GM19467 (cell line): ENCODE results near the gene GFY.

ENCODE experiments used
- ATAC-seq: cut with Tn5 transposase; IDR thresholded peaks from one replicate; pipeline ENCODE4 v1.9.1; 2021; ENCODE audit warnings: mild to moderate bottlenecking, moderate library complexity; ENCODE audit not compliant: unreplicated experiment

Gene GFY

DNA sequence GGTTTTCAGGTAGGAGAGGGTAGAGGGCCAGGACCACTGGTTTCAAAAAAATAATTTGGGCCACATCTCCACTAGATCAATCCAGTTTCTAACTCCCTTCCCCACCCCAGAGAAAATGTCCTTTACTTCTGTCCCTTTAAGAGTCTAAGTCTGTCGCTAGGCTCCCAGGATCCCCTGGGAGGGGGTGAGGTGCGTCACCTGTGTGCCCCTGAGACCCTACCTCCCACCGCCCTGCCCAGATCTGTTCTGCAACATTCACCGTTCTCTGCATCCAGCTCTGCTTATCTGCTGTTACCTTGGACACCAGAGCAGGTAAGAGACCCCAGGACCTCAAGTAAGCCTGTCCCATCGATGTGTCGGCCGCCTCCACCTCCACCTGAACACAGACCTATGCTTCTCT lies at the start of gene GFY:
TSS of gene GFY (plus strand) at position 211 of the 400 bp plus-strand sequence. CDS start 1,043 bp downstream, outside the sequence.
- no peak for ATAC-seq

- no peak for ATAC-seq
Measured at GRCh38 chr19:49378512-49378911, 46.7 kb upstream of the GFY start.

DNA sequence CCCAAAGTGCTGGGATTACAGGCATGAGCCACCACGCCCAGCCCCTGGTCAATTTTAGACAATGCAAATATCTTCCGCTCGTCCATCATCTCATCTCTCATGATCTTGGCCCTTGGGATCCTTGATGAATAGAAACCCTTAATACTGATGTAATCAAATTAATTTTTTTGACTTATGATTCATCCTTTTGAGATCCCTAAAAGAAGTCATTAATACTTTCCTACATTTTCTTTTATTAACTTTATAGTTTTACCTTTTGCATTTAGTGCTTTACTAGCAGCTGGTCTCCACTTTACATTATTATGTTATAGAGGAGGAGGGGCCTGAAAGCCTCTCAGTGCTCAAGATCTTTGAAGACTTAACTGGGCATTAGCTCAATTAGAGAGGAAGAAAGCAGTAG lies 44.8 kb upstream of the GFY start:
- no peak for ATAC-seq

- ATAC-seq: no peak
Measured at GRCh38 chr19:49382639-49383038, 42.5 kb upstream of the GFY start.

- no peak for ATAC-seq
Measured at GRCh38 chr19:49383599-49383998, 41.6 kb upstream of the GFY start.

DNA sequence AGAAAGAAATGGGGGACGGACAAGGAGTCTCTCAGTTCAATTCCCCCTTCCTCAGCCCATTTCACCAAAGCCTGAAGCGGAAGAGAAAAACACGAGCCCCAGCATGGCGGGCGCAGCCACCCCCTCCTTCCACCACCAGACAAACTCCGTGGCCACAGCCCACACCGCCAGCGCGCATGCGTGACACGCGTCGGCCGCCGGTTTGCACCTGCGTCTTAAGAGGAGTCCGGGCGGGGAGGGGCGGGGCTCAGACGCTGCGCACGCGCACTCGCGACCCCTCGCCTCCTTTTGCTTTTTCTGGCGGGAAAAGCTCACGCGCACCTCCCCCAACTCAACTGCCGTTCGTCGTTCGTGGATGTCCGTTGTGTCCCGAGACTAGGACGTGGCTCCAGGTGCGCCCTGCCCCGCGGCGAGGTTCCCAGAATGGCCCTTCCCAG lies 37.2 kb upstream of the GFY start, which contains the start of gene KASH5:
TSS of gene KASH5 (plus strand) at position 314 of the 437 bp plus-strand sequence. CDS start 2,635 bp downstream, outside the sequence.
- no peak for ATAC-seq

GRCh38 chr19:49389406-49389805 lies 35.8 kb upstream of the GFY start:
- no peak for ATAC-seq

DNA sequence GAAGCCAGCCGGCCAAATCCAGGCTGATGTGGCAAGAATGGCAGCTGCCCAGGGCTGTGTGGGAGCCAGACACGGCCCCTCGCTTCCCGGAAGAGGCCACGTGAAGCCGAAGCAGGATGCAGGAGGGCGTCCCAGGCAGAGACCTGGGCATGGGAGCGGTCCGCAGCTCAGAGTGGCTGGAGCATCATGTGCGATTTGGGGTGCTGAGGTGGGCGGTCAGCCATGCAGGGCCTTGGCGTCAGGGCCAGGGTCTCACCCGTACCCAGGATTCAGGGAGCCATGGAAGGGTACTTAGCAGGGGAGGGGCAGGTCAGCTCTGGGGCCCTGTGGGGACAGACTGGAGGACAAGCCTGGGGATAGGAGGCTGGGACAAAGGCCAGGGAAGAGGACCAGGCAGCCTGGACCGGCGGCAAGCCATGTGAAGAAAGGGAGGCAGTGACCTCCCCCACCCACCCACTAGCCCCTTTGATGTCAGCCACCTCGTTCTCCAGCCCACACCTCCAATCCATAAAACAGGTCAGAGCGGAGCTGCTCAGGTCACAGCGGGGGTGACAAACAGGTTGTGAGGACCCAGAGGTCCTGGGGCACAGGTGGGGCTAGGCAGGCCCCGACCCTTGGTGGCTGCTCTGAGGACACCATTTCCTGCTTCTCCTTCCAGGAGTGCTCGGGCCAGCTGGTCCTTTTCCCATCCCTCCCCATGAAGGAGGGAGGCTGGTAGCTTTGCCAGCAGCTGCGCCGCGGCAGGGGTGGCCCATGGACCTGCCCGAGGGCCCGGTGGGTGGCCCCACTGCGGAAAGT lies 34.9 kb upstream of the GFY start:
- ATAC-seq: no peak

DNA sequence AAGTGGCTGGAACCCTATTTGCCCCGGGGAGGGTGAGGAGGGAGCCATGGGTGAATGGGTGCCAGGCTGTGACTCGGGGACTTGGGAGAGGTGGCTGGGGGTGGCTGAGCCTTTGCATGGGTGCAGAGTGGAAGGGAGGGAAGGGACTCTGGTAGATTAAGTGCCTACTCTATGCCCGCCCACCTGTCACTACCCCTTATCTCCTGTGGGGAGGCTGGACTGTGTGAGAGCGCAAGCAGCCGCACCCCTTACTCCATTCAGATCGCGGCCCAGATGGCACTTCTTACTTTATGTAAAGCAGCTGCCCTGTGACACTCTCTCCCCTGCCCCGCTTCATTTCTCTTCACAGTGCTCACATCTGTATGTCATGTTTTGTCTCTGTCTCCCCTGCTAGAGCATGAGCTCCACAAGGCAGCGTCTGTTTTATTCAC lies 34.2 kb upstream of the GFY start:
- ATAC-seq: no peak

GRCh38 chr19:49391581-49392399 lies 33.4 kb upstream of the GFY start:
- no peak for ATAC-seq

GRCh38 chr19:49393881-49394280 lies 31.3 kb upstream of the GFY start:
- no peak for ATAC-seq

- ATAC-seq: no peak
Measured at GRCh38 chr19:49395581-49396407, 29.4 kb upstream of the GFY start.

GRCh38 chr19:49396738-49397505 lies 28.3 kb upstream of the GFY start:
- no peak for ATAC-seq

- ATAC-seq: no peak
Measured at GRCh38 chr19:49398001-49398615, 27.1 kb upstream of the GFY start.

GRCh38 chr19:49398931-49399330 lies 26.3 kb upstream of the GFY start:
- no peak for ATAC-seq

DNA sequence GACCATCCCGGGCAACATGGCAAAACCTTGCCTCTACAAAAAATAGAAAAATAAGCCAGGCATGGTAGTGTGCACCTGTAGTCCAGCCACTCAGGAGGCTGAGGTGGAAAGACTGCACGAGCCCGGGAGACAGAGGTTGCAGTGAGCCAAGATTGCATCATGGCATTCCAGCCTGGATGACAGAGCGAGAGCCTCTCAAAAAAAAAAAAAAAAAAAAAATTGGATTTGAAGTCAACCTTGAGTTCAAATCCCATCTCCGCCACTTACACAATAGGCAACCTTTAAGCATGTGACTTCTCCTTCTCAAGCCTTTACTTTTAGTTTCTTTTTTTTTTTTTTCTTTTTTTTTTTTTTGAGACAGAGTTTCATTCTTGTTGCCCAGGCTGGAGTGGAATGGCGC lies 25.2 kb upstream of the GFY start:
- ATAC-seq: no peak

GRCh38 chr19:49403404-49404187 lies 21.6 kb upstream of the GFY start:
- ATAC-seq: no peak

DNA sequence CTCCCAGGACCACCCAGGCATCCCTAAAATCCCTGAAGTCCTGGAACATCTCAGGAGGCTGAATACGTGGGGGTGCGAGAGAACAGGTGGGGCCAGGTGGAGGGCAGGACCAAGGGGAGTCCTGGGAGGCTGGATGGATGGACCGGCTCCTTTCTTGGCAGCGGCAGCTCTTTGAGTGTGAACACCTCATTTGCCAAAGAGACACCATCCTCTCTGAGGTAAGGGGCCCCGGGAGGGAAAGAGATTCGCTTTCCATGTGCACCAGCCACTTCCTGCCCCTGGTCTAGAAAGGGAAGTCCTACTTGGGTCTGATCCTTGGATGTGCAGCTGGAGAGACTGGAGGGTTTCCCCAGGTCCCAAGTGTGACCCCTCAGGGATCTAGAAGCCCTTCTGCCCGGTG lies 18.1 kb upstream of the GFY start:
- ATAC-seq: no peak

GRCh38 chr19:49407482-49408015 lies 17.6 kb upstream of the GFY start:
- no peak for ATAC-seq
